IMR-90 (cell line): ENCODE data around the gene MTTP. TPM values are rescaled to one million over a fixed set of nuclear protein-coding genes. Genes with fewer than 3 reads are reported as not detected.

Experiments used
- polyA plus RNA-seq, 3 experiments: library from polyadenylated mRNA; depleted of rRNA; stranded (reverse); fragments of >200 nt; gene quantifications; 2 replicates each; pipeline ENCODE4 v1.2.3, GENCODE V29; 2012; ENCODE audit warnings: low replicate concordance in 1 of 3
- total RNA-seq: library from RNA; depleted of rRNA; stranded (reverse); fragments of >200 nt; gene quantifications from 2 replicates; pipeline ENCODE4 v1.2.3, GENCODE V29; 2012; rRNA removed

MTTP gene
- total and polyA plus RNA-seq, 2 of the 4 experiments (the other 2 are of a cell fraction), result under 0.01 to 0.03 TPM

Other genes starting within 250 kb of the MTTP start
- gene ADH1C, start 222.1 kb upstream of the MTTP start, total RNA-seq, result not detected in 2 replicates
- 0.26 TPM in 1 of 2 replicates, not detected in the other for gene ADH1C, start 222.1 kb upstream of the MTTP start, polyA plus RNA-seq (2012; rRNA removed)
- gene ADH7, start 139.5 kb upstream of the MTTP start, total RNA-seq, result not detected in 2 replicates
- gene ADH7, start 139.5 kb upstream of the MTTP start, polyA plus RNA-seq (2012; rRNA removed), result not detected in 2 replicates
- gene C4orf17, start 63.8 kb upstream of the MTTP start, total RNA-seq, result not detected in 2 replicates
- not detected in 2 replicates for gene C4orf17, start 63.8 kb upstream of the MTTP start, polyA plus RNA-seq (2012; rRNA removed)
- gene TRMT10A, start 10.8 kb upstream of the MTTP start, total RNA-seq, result 4.3 and 8.9 TPM in 2 replicates
- 2.0 and 3.8 TPM in 2 replicates for gene TRMT10A, start 10.8 kb upstream of the MTTP start, polyA plus RNA-seq (2012; rRNA removed)
- gene C4orf54, start 83.0 kb downstream of the MTTP start, total RNA-seq, result not detected in 2 replicates
- not detected in 2 replicates for gene C4orf54, start 83.0 kb downstream of the MTTP start, polyA plus RNA-seq (2012; rRNA removed)
- not detected in 2 replicates for gene DAPP1, start 242.0 kb downstream of the MTTP start, total RNA-seq
- not detected in 2 replicates for gene DAPP1, start 242.0 kb downstream of the MTTP start, polyA plus RNA-seq (2012; rRNA removed)